GM12875 (cell line): ENCODE results near the gene NFATC3.

Source experiments
- H3K4me3 ChIP-seq: one replicate; pipeline ENCODE4 v1.5.1; 2011; ENCODE audit warnings: low read depth, low read length, control low read depth
- CTCF ChIP-seq: IDR thresholded peaks from 2 replicates; pipeline ENCODE4 v1.5.1; 2011; ENCODE audit warnings: low read depth, mild to moderate bottlenecking, control low read depth, inconsistent platforms, low read length, moderate library complexity, borderline replicate concordance; ENCODE audit not compliant: insufficient read depth

The NFATC3 gene

DNA sequence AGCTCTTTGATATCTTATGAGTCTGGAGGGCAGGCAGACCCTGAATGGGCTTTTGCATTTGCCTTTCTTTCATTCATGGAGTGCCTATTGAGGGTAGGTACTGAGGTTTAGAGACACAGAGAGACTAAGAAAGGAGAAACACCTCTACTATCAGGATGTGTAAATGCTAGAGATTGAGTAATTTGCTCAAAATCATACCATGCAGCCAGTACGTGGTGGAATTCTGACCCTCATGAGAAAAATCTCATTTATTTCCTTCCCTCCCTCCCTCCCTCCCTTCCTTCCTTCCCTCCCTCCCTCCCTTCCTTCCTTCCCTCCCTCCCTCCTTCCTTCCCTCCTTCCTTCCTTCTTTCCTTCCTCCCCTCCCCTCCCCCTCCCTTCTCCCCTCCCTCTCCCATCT, 18.4 kb upstream of the NFATC3 start:
- no peak overlapping the region for H3K4me3 ChIP-seq
- no peak for TF ChIP-seq CTCF

GRCh38 chr16:68068926-68069325, 16.2 kb upstream of the NFATC3 start:
- H3K4me3 ChIP-seq = no peak overlapping the region
- no peak for TF ChIP-seq CTCF

- TF ChIP-seq CTCF = no peak
- no peak overlapping the region for H3K4me3 ChIP-seq
These were observed 15.5 kb upstream of the NFATC3 start for GRCh38 chr16:68069511-68070248.

- no peak overlapping the region for H3K4me3 ChIP-seq
- TF ChIP-seq CTCF = no peak
These were observed 14.9 kb upstream of the NFATC3 start for GRCh38 chr16:68070249-68070730.

- no peak for TF ChIP-seq CTCF
- no peak overlapping the region for H3K4me3 ChIP-seq
These were observed 14.2 kb upstream of the NFATC3 start for GRCh38 chr16:68070806-68071517.

GRCh38 chr16:68071518-68071901, 13.7 kb upstream of the NFATC3 start:
- TF ChIP-seq CTCF = no peak
- H3K4me3 ChIP-seq = no peak overlapping the region
